ENCODE measurements around the gene DPYSL4.

Gene DPYSL4

DNA sequence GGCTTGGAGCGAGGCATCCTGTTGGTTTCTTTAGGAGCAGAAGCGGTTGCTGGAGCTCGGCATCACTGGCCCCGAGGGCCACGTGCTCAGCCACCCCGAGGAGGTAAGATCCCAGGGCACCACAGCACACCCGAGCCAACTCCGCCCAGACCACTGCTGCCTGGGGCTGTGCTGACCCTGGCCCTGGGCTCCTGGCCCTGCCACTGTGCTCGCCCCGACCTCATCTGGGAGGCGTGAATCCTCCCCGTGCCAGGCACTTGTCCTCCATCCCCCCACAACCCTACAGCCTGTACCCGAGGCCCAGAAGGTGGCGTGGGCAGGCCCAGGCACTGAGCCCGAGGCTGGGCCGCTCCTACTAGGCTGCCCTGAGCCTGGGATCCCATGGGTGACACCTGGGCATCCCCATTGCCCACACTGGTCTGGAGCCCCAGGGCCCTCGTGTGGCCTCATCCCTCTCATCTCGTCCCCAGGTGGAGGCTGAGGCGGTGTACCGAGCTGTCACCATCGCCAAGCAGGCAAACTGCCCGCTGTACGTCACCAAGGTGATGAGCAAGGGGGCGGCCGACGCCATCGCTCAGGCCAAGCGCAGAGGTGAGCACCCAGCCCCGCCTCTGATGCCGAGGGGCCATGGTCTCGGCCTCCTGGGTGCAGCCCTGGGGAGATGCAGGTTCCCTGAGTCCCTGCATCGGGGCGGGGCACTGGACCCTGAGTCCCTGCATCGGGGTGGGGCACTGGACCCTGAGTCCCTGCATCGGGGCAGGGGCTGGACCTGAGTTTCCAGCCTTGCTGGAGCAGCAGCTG is 11.8 kb downstream of the DPYSL4 start:
- Histone ChIP-seq H3K27ac (no peak overlapping the region), H3K27me3 (replicated peaks) (no peaks in the 10 kb centered on the region), H3K36me3 (replicated peaks) (no peaks in the 10 kb centered on the region), H3K4me3 (ENCODE audit: low read depth, low read length) (no peak overlapping the region)
- in situ Hi-C loops (cut with HindIII; ENCODE audit: low pct_ligation_motif_present, low sequenced_read_pairs): no loop called here
- DNase-seq: no peak
- TF ChIP-seq, protein P1, sequence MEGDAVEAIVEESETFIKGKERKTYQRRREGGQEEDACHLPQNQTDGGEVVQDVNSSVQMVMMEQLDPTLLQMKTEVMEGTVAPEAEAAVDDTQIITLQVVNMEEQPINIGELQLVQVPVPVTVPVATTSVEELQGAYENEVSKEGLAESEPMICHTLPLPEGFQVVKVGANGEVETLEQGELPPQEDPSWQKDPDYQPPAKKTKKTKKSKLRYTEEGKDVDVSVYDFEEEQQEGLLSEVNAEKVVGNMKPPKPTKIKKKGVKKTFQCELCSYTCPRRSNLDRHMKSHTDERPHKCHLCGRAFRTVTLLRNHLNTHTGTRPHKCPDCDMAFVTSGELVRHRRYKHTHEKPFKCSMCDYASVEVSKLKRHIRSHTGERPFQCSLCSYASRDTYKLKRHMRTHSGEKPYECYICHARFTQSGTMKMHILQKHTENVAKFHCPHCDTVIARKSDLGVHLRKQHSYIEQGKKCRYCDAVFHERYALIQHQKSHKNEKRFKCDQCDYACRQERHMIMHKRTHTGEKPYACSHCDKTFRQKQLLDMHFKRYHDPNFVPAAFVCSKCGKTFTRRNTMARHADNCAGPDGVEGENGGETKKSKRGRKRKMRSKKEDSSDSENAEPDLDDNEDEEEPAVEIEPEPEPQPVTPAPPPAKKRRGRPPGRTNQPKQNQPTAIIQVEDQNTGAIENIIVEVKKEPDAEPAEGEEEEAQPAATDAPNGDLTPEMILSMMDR (IDR thresholded peaks at IDR 0.05; ENCODE audit: low read depth, low read length, missing control alignments): no peak

DNA sequence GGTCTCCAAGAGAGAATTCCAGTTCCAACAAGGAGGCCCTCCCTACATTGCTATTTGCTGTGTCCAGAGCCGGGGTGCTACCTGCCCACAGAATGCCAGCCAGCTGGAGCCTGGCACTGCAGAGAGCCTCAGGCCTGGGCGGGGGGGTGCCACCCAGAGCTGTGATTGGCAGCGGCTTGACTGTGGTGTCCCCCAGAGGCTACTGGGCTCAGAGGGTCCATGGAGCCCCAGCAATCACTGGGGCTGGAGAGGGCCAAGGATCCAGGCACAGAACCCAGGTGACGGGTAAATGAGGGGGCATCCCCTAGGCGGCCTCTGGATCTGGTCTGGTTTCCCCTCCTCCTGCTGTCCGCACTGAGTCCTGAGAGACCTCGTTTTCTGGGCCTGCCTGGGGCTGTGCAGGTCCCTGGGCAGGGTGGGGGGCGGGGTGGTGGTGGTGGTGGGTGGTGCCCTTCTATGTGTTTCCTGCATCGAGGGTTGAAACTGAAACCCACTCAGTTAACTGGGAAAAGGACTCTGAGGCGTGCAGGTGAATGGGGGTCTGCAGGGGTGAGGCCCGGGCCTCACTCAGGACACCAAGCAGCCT is 12.6 kb downstream of the DPYSL4 start:
- Histone ChIP-seq H3K4me3 (ENCODE audit: low read depth, low read length) (no peak overlapping the region), H3K27ac (no peak overlapping the region), H3K36me3 (replicated peaks) (no peaks in the 10 kb centered on the region), H3K27me3 (replicated peaks) (no peaks in the 10 kb centered on the region)
- DNase-seq: no peak
- TF ChIP-seq, protein P1 (IDR thresholded peaks at IDR 0.05; ENCODE audit: low read depth, low read length, missing control alignments): no peak
- in situ Hi-C loops (cut with HindIII; ENCODE audit: low pct_ligation_motif_present, low sequenced_read_pairs): no loop called here

DNA sequence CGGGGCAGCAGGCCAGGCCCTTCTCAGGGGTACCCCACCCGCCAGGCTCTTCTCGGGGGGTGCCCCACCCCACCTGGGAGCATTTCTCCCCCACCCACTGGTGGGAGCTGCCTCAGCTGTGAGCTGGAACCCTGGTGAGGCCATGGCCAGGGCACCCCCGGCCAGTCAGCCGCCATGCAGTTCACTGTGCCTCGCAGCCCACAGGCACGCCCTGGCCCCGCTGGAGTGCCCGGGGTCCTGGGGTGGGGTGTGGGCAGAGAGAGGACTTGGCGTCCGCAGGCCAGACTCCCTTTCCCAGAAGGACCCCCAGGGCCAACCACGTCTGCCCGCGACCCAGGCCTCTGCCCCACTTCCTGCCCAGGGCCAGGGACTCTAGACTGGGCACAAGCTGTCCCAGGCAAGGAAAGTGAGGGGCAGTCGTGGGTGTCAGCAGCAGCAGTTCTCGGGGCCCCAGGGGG is 13.1 kb downstream of the DPYSL4 start:
- Histone ChIP-seq H3K36me3 (replicated peaks) (no peaks in the 10 kb centered on the region), H3K27ac (no peak overlapping the region), H3K27me3 (replicated peaks) (no peaks in the 10 kb centered on the region), H3K4me3 (ENCODE audit: low read depth, low read length) (no peak overlapping the region)
- in situ Hi-C loops (cut with HindIII; ENCODE audit: low pct_ligation_motif_present, low sequenced_read_pairs): no loop called here
- TF ChIP-seq, protein P1 (IDR thresholded peaks at IDR 0.05; ENCODE audit: low read depth, low read length, missing control alignments): no peak
- no peak for DNase-seq

DNA sequence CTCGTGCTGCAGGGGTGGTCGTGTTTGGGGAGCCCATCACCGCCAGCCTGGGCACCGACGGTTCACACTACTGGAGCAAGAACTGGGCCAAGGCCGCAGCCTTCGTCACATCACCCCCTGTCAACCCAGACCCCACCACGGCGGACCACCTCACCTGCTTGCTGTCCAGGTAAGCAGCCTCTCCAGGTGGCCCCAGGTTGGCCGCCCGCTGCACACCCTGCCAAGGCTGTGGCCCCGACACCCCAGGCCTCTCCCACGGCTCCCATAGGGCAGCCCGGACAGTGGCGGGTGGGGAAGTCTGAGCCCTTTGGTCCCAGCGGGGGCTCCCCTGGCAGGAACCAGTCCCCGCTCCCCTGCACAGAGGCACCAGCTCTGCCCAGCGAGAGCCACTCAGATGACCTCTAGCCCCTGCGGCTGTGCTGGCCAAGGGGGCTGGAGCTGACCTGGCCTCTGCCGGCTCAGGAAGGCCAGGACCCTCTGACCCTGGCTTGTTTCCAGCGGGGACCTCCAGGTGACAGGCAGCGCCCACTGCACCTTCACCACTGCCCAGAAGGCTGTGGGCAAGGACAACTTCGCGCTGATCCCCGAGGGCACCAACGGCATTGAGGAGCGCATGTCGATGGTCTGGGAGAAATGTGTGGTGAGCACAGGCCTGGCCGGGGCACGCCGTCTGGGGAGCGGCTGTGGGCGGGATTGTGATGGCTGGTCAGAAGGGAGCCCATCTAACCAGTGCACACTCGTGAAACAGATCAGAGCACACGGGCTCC is 13.8 kb downstream of the DPYSL4 start:
- Histone ChIP-seq H3K36me3 (replicated peaks) (no peaks in the 10 kb centered on the region), H3K4me3 (ENCODE audit: low read depth, low read length) (no peak overlapping the region), H3K27me3 (replicated peaks) (no peaks in the 10 kb centered on the region), H3K27ac (no peak overlapping the region)
- TF ChIP-seq, protein P1 (IDR thresholded peaks at IDR 0.05; ENCODE audit: low read depth, low read length, missing control alignments): no peak
- in situ Hi-C loops (cut with HindIII; ENCODE audit: low pct_ligation_motif_present, low sequenced_read_pairs): no loop called here
- DNase-seq: no peak

DNA sequence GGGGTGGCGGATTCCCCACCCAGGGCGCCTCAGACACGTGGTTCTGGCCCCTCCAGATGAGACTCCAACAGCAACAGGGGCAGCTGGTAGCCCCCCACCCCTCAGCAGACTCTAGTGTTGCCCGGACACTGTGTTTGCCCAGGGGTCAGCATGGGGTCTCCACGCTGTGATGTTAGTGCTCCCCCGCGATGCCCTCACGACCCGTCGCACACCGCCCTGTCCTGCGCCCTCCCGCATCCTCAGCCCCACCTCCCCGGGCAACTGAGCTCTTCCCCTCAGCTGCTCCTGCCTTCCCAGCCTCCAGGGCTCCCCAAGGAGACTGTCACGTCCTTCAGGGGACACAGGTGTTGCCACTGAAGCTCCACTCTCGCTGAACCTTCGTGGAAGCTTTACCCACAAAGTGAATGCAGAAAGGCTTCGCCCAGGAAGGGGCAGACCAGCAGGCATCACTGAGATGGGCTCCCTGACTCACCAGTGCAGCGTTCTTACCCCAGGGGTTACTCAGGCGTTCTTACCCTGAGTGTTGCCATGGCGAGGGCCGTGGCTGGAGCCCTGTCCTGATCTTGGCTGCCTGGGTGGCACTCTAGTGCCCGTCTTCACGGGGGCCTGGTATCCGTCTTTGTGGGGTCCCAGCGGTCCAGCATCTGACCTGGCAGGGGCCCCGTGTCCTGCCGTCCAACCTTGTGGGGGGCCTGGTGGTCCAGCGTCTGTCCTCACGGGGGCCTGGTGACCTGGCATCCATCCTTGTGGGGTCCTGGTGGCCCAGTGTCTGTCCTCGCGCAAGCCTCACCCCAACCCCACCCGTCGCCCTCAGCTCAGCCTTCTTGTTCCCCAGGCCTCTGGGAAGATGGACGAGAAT is 14.6 kb downstream of the DPYSL4 start:
- TF ChIP-seq, protein P1 (IDR thresholded peaks at IDR 0.05; ENCODE audit: low read depth, low read length, missing control alignments): no peak
- no peaks in the 10 kb centered on the region for H3K36me3 ChIP-seq (replicated peaks)
- no peaks in the 10 kb centered on the region for H3K27me3 ChIP-seq (replicated peaks)
- no peak overlapping the region for H3K27ac ChIP-seq
- no peak for DNase-seq
- no peak overlapping the region for H3K4me3 ChIP-seq (ENCODE audit: low read depth, low read length)
- in situ Hi-C loops (cut with HindIII; ENCODE audit: low pct_ligation_motif_present, low sequenced_read_pairs): no loop called here

Data from brain microvascular endothelial cell (primary cell).